Right atrium auricular region (tissue), 2 donors: ENCODE measurements around the gene NBAS. TPM values are rescaled to one million over a fixed set of nuclear protein-coding genes. Genes with fewer than 3 reads are reported as not detected.

Experiments used
- DNase-seq: peaks from one replicate; pipeline ENCODE4 v3.0.0-alpha.2; 2019; ENCODE audit warnings: low spot score
- H3K27ac ChIP-seq, 2 donors: fragments of 200-600 bp; sonication (generic); 1 replicate in 1 of 2; 2 replicates in 1 of 2; pipeline ENCODE4 v1.5.1; 2016 to 2019
- H3K27me3 ChIP-seq, 2 donors: fragments of 200-600 bp; sonication (generic); one replicate each; pipeline versions ENCODE4 v1.5.1 to v1.6.0; 2017 to 2019
- H3K36me3 ChIP-seq: fragments of 200-600 bp; sonication (generic); one replicate; pipeline ENCODE4 v1.5.1; 2016
- H3K4me1 ChIP-seq, 2 donors: fragments of 200-600 bp; sonication (generic); one replicate each; pipeline versions ENCODE4 v1.5.1 to v1.6.0; 2017 to 2019
- H3K4me3 ChIP-seq, 2 donors: fragments of 200-600 bp; sonication (generic); 1 replicate in 1 of 2; 2 replicates in 1 of 2; pipeline ENCODE4 v1.5.1; 2017 to 2019; ENCODE audit warnings: mild to moderate bottlenecking in 1 of 2, moderate library complexity in 1 of 2
- H3K9me3 ChIP-seq, 2 donors: fragments of 200-600 bp; sonication (generic); one replicate each; pipeline ENCODE4 v1.5.1; 2019
- CTCF ChIP-seq, 2 donors: fragments of 200-600 bp; sonication (generic); IDR thresholded peaks; one replicate each; pipeline ENCODE4 v1.5.1; 2019; ENCODE audit warnings: antibody characterized with exemption in 2 of 2
- total RNA-seq, 2 donors: library from RNA; depleted of rRNA; stranded (reverse); fragments of >200 nt; gene quantifications; one replicate each; pipeline ENCODE4 v1.1.0, GENCODE V29; 2016

Gene NBAS
- total RNA-seq, 2 donors from 2014 or later, result 31.1 to 39.1 TPM

GRCh38 chr2:15554525-15555218, 6.5 kb downstream of the NBAS start:
- DNase-seq, result no peak
- H3K4me1 ChIP-seq, result peaks cover 0 to 17% of the 10 kb centered on the region in 2 donors
- no peak for TF ChIP-seq CTCF (IDR thresholded peaks at IDR 0.05)
- H3K9me3 ChIP-seq, result no peaks in the 10 kb centered on the region
- peaks cover 6% of the 10 kb centered on the region for H3K36me3 ChIP-seq
- H3K27ac ChIP-seq, result no peak overlapping the region
- H3K4me3 ChIP-seq, result no peak overlapping the region
- no peaks in the 10 kb centered on the region for H3K27me3 ChIP-seq

- H3K9me3 ChIP-seq, result no peaks in the 10 kb centered on the region
- H3K36me3 ChIP-seq, result peaks cover 11% of the 10 kb centered on the region
- H3K27me3 ChIP-seq, result no peaks in the 10 kb centered on the region
- no peak for TF ChIP-seq CTCF (IDR thresholded peaks at IDR 0.05)
- H3K27ac ChIP-seq, result no peak overlapping the region
- no peak for DNase-seq
- H3K4me3 ChIP-seq, result no peak overlapping the region
- H3K4me1 ChIP-seq, result peaks cover 0 to 10% of the 10 kb centered on the region in 2 donors
Measured at GRCh38 chr2:15553951-15554350, 7.2 kb downstream of the NBAS start.

DNA sequence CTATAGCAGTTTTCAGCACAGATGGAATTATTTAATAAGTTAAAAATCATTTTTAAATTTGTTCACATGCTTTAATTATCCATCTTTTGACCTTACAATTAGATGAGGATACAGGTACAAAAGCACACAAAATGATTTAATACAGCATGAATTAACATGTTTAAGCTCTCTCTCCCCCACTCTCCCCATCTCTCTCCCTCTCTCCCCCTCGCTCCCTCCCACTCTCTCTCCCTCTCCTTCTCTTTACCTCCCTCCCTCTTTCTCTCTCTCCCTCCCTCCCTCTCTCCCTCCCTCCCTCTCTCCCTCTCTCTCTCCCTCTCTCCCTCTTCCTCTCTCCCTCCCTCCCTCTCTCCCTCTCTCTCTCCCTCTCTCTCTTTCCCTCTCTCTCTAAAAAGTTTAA, 7.6 kb downstream of the NBAS start:
- Histone ChIP-seq H3K36me3 (peaks cover 16% of the 10 kb centered on the region), H3K27ac (no peak overlapping the region)
- TF ChIP-seq CTCF (IDR thresholded peaks at IDR 0.05), result no peak

DNA sequence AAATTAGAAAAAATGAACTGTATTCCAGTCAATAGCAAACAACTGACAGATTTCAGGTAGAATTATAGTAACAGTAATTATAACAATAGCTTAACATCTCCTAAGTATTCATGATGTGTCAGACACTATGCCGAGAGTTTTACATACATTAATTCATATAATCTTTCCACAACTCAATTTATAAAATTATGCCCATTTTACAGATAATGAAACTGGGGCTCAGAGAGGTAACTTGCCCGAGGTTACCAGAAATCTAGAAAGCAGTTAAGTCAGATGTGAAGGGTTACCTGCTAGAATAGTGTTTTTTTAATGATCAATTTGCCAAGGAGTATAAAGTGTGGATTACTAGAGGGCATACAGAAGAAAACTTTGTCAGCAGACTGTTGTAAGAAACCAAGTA, 12.2 kb downstream of the NBAS start:
- DNase-seq, result no peak
- Histone ChIP-seq H3K27ac (no peak overlapping the region), H3K36me3 (peaks cover 16% of the 10 kb centered on the region), H3K27me3 (no peaks in the 10 kb centered on the region), H3K9me3 (no peaks in the 10 kb centered on the region), H3K4me3 (no peak overlapping the region), H3K4me1 (no peaks in the 10 kb centered on the region)
- TF ChIP-seq CTCF (IDR thresholded peaks at IDR 0.05), result no peak

More for the DNA sequence above, 7.6 kb downstream of the NBAS start:
- H3K9me3 ChIP-seq, result no peaks in the 10 kb centered on the region
- no peaks in the 10 kb centered on the region for H3K27me3 ChIP-seq
- no peak overlapping the region for H3K4me3 ChIP-seq
- peaks cover 0 to 7% of the 10 kb centered on the region in 2 donors for H3K4me1 ChIP-seq
- DNase-seq, result no peak

DNA sequence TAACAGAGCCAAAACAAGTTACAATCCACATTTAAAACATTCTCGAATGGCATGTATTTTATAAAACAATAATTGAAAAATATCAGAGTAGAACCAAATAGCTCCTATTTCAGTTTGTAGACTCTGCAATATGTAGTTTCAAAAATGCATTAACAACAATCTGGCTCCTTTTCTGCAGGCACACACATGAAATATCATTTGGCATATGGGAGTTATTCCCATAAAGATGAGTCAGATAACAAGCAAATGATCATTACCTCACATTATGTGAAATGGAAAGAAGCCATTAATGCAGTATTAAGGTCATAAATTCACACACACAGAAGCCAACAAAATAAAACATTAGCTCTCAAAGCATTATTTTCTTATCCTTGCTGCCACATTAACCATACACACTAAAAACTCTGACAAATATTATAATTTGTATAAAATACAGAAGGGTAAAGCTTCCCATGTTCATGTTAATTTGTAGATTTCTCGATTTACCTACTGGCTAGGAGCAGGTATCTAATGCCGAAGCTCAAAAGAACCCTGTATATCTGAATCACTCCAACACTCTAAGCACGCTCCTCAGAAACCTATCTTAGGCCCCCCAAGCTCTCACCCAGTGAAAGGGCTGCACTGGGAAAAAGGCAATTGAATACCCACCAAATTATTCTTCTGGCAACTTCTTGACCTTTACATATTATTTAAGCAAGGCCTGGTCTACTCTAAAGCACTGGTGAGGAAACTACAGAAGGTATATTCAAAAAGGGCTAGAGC, 13.8 kb downstream of the NBAS start:
- Histone ChIP-seq H3K27me3 (no peaks in the 10 kb centered on the region), H3K4me3 (no peak overlapping the region), H3K36me3 (peaks cover 16% of the 10 kb centered on the region), H3K9me3 (no peaks in the 10 kb centered on the region), H3K27ac (no peak overlapping the region), H3K4me1 (no peaks in the 10 kb centered on the region)
- DNase-seq, result no peak
- no peak for TF ChIP-seq CTCF (IDR thresholded peaks at IDR 0.05)
